Left ventricle myocardium inferior (tissue), 1 donor: ENCODE measurements around the gene PLA2R1. TPM values are rescaled to one million over a fixed set of nuclear protein-coding genes. Genes with fewer than 3 reads are reported as not detected.

Source experiments
- DNase-seq: peaks from one replicate; pipeline ENCODE4 v3.0.0-alpha.2; 2020
- H3K27ac ChIP-seq: fragments of 200-600 bp; replicated peaks from 2 replicates; pipeline ENCODE4 v1.8.0; 2021
- H3K27me3 ChIP-seq: fragments of 200-600 bp; 2 replicates; pipeline ENCODE4 v1.8.0; 2021; ENCODE audit warnings: low read depth
- H3K36me3 ChIP-seq: fragments of 200-600 bp; 2 replicates; pipeline ENCODE4 v1.8.0; 2021
- H3K4me1 ChIP-seq: fragments of 200-600 bp; 2 replicates; pipeline ENCODE4 v1.8.0; 2021
- H3K4me3 ChIP-seq: fragments of 200-600 bp; 2 replicates; pipeline ENCODE4 v1.8.0; 2021; ENCODE audit warnings: mild to moderate bottlenecking, moderate library complexity
- H3K9me3 ChIP-seq: fragments of 200-600 bp; replicated peaks from 2 replicates; pipeline ENCODE4 v1.8.0; 2021
- intact Hi-C: fragments of 100-400 bp; cut with micrococcal nuclease; formaldehyde crosslinking; loops from one replicate; pipeline ENCODE4 v1.11.0; 2022
- long read RNA-seq: library from polyadenylated mRNA; unstranded; transcript quantifications from one replicate; pipeline ENCODE4 v2.0.0, GENCODE V29; 2021
- total RNA-seq: library from RNA; stranded (reverse); fragmentation: NEBNext Ultra II Directional; extraction: Animal tissue kit (Norgen Biotek cat#: 25700); gene quantifications from one replicate; pipeline ENCODE4 v1.2.1, GENCODE V29; 2021
- TF ChIP-seq, protein P1 (sequence below): fragments of 200-600 bp; IDR thresholded peaks from 2 replicates; pipeline ENCODE4 v1.8.0; 2021; ENCODE audit warnings: antibody characterized with exemption, mild to moderate bottlenecking, borderline replicate concordance
- donor health status: DM: no; HTN: yes; CAD: no; lungs with severe emphysema.

Gene PLA2R1
- 2.3 TPM for total RNA-seq
- long read RNA-seq, partial matches to known transcripts, result 1 of 3 reads
- long read RNA-seq, other reads (novel, unspliced or antisense), result 2 of 3 reads

- DNase-seq, result peak; percentile 52
- intact Hi-C loops, result no loop called here
- Histone ChIP-seq H3K9me3 (no peaks in the 10 kb centered on the region), H3K27me3 (peaks cover 21% of the 10 kb centered on the region), H3K4me1 (peaks cover 41% of the 10 kb centered on the region), H3K36me3 (no peaks in the 10 kb centered on the region), H3K27ac (peak within 1 kb of the TSS; percentile 40), H3K4me3 (peak within 1 kb of the TSS; percentile 84)
- TF ChIP-seq, protein P1, sequence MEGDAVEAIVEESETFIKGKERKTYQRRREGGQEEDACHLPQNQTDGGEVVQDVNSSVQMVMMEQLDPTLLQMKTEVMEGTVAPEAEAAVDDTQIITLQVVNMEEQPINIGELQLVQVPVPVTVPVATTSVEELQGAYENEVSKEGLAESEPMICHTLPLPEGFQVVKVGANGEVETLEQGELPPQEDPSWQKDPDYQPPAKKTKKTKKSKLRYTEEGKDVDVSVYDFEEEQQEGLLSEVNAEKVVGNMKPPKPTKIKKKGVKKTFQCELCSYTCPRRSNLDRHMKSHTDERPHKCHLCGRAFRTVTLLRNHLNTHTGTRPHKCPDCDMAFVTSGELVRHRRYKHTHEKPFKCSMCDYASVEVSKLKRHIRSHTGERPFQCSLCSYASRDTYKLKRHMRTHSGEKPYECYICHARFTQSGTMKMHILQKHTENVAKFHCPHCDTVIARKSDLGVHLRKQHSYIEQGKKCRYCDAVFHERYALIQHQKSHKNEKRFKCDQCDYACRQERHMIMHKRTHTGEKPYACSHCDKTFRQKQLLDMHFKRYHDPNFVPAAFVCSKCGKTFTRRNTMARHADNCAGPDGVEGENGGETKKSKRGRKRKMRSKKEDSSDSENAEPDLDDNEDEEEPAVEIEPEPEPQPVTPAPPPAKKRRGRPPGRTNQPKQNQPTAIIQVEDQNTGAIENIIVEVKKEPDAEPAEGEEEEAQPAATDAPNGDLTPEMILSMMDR, result no peak
These were observed at the start of gene PLA2R1 for GRCh38 chr2:160062292-160063005. TSS of gene PLA2R1 (minus strand) at chr2:160062615. CDS start at chr2:160062403, 212 bp downstream.

GRCh38 chr2:160110674-160111239 is 48.3 kb upstream of the PLA2R1 start:
- H3K4me3 ChIP-seq, result no peak overlapping the region

GRCh38 chr2:160109939-160110673 is 47.7 kb upstream of the PLA2R1 start:
- TF ChIP-seq, protein P1, result peak; percentile 85
- Histone ChIP-seq H3K27me3 (no peaks in the 10 kb centered on the region), H3K27ac (no peak overlapping the region), H3K9me3 (no peaks in the 10 kb centered on the region), H3K4me1 (no peaks in the 10 kb centered on the region), H3K4me3 (no peak overlapping the region), H3K36me3 (no peaks in the 10 kb centered on the region)
- DNase-seq, result peak; percentile 36
- intact Hi-C loops, result loop anchor here (10.0 kb wide), 1 partner anchor 885 kb away; no protein-coding TSS in a partner anchor

More at GRCh38 chr2:160110674-160111239, 48.3 kb upstream of the PLA2R1 start:
- no peaks in the 10 kb centered on the region for H3K4me1 ChIP-seq
- no peaks in the 10 kb centered on the region for H3K27me3 ChIP-seq
- no peaks in the 10 kb centered on the region for H3K36me3 ChIP-seq
- DNase-seq, result no peak
- no peak overlapping the region for H3K27ac ChIP-seq
- H3K9me3 ChIP-seq, result no peaks in the 10 kb centered on the region
- TF ChIP-seq, protein P1, result no peak
- intact Hi-C loops, result no loop called here

- no peak overlapping the region for H3K4me3 ChIP-seq
- no peaks in the 10 kb centered on the region for H3K4me1 ChIP-seq
- H3K27ac ChIP-seq, result no peak overlapping the region
- no peaks in the 10 kb centered on the region for H3K9me3 ChIP-seq
- intact Hi-C loops, result loop anchor here (10.0 kb wide), 1 partner anchor 886 kb away; no protein-coding TSS in a partner anchor
- no peak for DNase-seq
- no peaks in the 10 kb centered on the region for H3K27me3 ChIP-seq
- H3K36me3 ChIP-seq, result no peaks in the 10 kb centered on the region
- TF ChIP-seq, protein P1, result no peak
These were observed 46.8 kb upstream of the PLA2R1 start for GRCh38 chr2:160109243-160109642.

DNA sequence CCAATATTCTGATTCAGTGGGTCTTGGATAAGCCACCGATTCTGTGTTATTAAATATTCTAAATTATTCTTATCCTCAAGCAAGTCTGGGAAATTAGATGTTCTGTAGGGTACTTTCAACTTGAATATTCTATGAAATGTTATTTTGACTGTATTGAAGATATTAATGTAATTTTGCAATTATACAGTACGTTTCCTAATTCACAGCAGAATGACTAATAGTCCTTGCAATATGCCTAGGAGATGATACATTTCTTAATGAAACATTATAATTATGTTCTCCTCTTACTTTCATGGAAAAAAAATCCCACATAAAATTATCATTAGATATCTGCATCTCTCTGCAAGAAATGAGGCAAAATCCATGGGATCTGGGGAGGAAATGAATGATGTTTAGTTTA is 46.2 kb upstream of the PLA2R1 start:
- intact Hi-C loops, result loop anchor here (10.0 kb wide), 1 partner anchor 886 kb away; no protein-coding TSS in a partner anchor
- no peak for DNase-seq
- no peaks in the 10 kb centered on the region for H3K9me3 ChIP-seq
- TF ChIP-seq, protein P1, result no peak
- H3K27me3 ChIP-seq, result no peaks in the 10 kb centered on the region
- no peaks in the 10 kb centered on the region for H3K36me3 ChIP-seq
- H3K27ac ChIP-seq, result no peak overlapping the region
- H3K4me3 ChIP-seq, result no peak overlapping the region
- no peaks in the 10 kb centered on the region for H3K4me1 ChIP-seq
